ENCODE data around the gene CLIC3. TPM values are rescaled to one million over a fixed set of nuclear protein-coding genes. Genes with fewer than 3 reads are reported as not detected.

The CLIC3 gene
- total RNA-seq, 1 donor = 0.27 TPM

DNA sequence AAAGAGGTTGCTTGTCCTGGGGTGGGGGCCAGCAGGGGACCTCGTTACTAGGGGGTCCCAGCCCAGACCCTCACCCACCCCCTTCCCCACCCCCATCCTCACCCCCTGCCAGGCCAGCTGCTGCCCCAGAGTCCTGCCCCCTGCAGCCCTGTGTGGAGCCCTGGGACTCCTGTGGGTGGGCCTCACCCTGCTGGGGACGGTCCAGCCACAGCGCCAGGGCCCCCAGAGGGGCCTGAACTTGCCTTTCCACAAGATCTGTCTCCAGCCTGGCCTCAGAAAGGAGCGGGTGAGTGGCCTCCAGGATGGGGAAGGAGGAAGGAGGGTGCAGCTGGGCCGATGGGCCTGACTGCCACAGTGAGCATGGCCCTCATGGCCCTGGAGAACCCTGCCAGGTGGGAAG lies 26.6 kb downstream of the CLIC3 start:
- DNase-seq (ENCODE audit: low read depth in 2 of 3, low spot score in 2 of 3) = no peak

DNA sequence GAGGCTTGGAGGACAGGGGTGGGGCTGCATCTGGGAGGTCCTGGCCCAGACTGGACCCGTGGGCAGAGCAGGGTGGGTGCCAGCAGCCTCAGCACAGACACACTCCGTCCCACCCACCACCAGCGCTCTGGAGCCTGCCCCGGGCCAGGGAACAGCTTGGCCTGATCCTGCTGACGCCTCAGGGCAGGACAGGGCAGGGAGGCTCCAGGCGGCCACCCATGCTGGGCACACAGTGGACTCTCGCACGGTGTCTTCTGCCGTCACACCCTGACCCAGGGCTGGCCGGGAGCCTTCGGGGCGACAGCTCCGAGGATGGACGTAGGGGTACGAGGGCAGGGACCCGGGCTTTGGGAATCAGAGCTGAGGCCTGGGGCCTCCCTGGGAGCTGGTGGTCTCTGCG lies 27.2 kb downstream of the CLIC3 start:
- no peak for DNase-seq (ENCODE audit: low read depth in 2 of 3, low spot score in 2 of 3)

DNA sequence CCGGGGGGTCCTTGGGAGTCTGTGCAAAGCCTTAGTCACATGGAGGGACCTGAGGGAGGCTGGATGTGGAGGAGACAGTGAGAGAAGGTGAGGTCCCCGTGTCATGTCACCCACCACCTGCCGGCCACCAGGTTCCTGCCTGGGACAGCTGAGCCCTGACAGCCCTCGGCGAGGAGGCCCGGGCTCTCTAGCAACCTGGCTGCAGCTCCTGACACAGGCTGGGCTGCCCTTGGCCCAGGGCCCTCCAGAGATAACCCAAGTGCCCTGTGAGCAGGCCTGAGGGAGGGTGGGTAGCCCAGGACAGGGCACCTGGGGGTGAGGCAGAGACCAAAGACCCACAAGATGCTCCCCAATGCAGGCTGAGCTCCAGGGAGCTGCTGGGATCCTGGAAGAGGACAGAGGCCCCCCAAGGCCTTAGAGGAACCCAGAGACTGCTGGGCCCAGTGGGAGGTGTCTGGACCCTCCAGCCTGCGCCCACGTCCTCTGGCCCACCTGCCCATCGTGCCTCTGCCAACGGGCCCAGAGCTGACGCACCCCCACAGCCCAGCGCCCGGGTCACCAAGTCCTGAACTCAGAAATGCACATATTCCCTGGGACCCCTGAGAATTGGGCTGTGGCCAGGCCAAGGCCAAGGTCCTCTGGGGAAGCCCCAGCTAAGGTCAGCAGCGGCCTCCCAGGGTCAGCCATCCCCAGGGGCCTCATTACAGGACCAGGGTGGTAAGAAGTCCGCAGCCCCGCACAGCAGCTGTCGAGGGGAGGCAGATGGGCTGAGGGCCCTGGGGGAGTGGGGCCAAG lies 27.8 kb downstream of the CLIC3 start:
- DNase-seq (ENCODE audit: low read depth in 2 of 3, low spot score in 2 of 3) = no peak

DNA sequence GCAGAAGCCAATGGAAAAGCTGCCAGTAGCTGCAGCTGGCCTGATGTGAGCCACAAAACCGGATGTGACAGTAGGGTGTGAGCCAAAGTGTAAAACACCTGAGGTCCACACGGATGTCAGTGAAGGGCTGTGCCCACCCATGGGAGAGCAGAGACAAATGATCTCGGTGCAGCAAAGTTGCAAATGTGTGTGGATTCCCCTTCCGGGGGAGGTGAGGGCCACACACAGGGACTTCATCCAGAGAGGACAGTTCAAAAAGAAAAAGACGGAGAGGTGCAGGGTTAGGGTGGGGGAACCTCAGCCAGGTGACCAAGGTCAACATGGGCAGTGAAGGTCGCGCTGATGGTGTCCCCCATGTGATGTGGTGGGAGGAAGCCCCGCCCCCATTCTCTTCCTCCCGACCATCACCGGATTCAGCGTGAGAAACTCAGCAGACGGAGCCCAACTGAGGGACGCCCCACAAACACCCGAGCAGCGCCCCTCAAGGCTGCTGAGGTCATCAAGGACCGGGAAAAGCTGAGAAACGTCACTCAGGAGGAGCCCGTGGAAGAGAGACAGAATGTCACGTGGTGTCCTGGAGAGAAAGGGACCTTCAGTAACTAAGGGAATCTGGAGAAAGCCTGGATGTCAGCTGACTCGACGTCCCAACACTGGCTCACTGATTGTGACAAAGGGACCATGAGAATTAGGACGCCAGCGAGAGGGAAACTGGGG lies 30.4 kb downstream of the CLIC3 start:
- DNase-seq (ENCODE audit: low read depth in 2 of 3, low spot score in 2 of 3) = no peak

DNA sequence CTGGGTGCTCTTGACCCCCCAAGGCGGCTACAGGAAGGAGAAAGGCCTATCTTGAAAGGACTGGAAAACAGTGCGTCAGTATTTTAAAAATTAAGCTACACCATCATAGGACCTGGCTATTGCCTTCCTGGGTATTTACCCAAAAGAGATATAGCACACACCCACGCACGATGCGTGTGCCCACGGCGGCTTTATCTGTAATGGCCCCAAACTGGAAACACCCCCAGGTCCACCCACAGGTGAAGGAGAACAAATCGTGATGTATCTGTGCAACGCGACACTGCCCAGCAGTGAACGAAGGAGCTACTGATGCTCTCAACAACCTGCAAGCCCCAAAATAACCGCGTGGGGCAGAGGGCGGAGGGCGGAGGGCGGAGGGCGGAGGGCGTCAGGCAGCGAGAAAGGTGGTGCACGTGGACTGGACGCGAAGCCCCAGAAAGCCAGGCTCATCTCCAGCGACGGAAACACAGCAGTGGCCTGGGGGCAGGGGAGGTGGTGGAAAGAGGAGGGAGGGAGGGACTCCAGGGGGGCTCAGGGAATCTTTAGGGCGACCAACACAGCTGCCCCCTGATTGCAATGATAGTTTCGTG lies 31.4 kb downstream of the CLIC3 start:
- no peak for DNase-seq (ENCODE audit: low read depth in 2 of 3, low spot score in 2 of 3)

DNA sequence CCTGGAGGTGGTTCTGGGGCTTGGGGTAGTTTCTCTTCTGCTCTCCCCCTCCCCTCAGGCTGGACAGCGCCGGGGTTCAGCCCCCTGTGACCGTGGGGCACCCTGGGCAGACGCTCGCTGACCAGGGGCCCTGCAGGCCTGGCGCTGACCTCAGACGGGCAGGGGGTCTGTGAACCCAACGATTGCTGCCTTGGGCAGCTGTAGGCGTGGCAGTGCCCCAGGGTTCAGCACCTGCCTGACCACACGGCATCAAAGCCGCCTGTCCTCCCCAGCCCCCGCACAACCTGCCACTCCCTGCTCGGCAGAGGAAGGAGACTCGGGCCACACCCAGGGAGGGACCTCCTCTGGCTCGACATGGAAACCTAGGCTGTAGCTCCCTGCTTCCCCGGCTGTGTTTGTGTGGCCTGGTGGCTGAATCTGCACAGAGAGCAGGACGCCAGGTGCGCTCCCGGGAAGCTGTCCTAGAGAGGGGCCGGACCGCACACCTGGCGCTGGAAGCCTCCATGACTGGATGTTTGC lies 32.1 kb downstream of the CLIC3 start:
- DNase-seq (ENCODE audit: low read depth in 2 of 3, low spot score in 2 of 3) = no peak

DNA sequence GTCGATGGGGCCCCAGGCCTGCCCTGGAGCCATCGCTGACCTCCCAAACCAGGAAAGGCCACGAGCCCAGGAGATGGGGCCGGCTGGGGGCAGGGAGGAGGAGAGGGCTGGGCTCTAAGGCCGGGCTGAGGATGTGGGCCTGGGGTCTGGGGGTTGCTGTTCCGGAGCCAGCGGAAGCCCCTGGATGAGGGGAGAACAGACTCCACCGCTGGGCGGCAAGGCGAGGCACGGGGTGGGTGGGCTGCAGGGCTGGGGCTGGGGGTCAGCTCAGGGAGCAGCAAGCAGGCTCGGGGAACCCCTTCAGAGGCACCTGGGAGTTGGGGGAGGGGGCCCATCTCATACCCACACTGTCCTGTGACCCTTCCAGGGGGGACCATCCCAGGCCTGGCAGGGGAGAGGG lies 32.6 kb downstream of the CLIC3 start:
- no peak for DNase-seq (ENCODE audit: low read depth in 2 of 3, low spot score in 2 of 3)

DNA sequence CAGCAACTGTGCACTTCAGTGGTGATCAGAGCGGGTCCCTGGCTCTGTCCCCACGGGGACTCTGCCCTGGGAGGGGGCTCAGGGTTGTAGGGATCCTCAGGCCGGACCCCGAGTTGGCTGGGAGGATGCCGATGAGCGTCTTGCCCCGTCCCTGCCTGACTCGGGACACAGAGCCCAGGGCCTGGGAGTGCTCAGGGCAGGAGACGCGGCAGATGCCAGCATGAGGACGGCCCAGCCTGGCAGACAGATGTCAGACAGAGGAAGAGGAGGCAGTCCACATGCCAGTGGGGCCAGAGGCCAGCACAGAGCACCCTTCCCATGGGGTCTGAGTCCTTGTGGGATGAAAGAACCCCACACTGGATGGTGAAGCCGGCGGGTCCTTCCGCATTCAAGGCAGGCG lies 33.0 kb downstream of the CLIC3 start:
- no peak for DNase-seq (ENCODE audit: low read depth in 2 of 3, low spot score in 2 of 3)

DNA sequence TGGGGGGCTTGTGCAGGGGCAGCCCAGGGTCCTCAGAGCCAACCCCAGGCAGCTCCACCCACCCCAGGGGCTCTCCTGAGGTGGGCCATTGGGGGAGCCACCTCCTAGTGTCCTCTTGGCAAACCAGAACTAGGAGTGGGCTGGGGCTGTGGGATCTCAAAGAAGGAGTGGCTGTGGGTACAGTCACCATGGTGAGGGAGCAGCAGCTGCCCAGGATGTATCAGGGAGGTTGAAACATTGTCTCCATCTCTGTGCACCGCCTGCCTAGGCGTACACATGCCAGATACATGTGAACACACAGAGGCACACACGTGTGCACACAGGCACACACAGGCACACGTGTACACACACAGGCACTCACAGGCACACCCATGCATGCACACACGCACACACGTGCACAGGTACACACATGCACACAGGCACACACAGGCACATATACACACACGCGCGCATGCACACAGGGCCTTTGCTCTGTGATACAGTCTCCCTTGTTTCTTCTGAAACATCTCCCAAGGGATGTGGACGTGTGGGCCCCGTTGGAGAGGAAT lies 33.6 kb downstream of the CLIC3 start:
- no peak for DNase-seq (ENCODE audit: low read depth in 2 of 3, low spot score in 2 of 3)

DNA sequence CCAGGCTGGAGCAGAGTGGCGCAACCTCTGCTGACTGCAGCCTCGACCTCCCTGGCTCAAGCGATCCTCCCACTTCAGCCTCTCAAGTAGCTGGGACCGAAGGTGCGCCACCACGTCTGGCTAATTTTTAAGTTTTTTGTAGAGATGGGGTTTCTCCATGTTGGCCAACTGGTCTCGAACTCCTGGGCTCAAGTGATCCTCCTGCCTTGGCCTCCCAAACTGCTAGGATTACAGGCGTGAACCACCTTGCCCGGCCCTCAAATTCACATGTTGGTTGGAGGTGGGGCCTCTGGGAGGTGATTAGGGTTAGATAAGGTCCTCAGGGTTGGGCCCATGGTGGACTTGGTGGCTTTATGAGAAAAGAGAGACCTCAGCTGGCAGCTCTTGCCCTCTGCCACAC lies 34.2 kb downstream of the CLIC3 start:
- no peak for DNase-seq (ENCODE audit: low read depth in 2 of 3, low spot score in 2 of 3)

DNA sequence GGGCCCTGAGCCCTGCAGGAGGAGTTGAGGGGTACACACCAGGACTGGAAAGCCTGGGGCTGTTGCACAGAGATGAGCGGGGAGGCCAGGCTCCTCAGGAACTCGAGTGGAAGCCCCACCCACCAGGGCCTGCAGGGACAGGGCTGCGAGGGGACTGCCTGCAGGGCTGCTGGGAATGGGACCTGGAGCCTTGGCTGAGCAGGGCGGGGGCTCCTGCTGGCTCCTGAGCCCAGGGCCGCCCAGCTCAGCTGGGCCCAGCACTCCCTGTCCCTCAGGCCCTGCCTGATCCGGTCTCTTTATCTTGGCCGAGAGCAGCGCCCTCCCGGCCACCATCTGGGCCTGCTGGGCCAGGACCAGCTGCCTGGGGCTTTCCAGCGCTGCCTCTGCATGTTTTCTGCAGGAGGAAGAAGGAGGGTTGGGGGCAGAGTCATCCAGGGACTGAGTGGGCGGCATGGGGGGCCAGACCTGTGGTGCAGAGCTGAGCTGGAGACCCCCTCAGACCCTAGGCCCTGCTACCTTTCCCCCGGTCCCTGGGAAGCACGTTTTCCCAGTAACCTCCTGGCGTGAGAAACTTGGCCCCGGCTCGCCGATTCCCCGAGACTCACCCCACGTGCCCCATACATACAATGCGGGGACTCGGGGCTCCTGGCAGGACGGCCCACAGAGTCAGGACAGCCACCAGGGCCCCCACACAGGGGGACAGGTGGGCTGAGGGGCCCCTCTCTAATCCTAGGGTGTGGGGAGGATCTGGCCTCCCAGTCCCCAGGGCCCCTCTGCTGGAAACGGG lies 34.9 kb downstream of the CLIC3 start:
- DNase-seq (ENCODE audit: low read depth in 2 of 3, low spot score in 2 of 3) = no peak

DNA sequence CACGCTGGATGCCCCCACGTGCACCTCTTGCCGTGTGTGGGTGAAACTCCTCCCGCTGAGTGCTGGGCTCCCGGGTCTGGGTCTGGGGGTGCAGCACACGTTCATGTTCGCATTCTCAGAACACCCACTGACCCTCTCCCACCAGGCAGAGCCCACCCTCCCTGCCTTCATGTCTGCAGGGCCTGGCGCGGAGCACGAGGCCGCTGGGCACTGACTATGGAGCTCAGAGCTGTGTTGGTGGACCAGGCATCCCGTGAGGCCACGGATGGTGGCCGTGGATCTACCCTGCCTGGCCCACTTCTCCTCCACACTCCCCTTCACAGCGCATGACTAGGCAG lies 35.5 kb downstream of the CLIC3 start:
- no peak for DNase-seq (ENCODE audit: low read depth in 2 of 3, low spot score in 2 of 3)

DNA sequence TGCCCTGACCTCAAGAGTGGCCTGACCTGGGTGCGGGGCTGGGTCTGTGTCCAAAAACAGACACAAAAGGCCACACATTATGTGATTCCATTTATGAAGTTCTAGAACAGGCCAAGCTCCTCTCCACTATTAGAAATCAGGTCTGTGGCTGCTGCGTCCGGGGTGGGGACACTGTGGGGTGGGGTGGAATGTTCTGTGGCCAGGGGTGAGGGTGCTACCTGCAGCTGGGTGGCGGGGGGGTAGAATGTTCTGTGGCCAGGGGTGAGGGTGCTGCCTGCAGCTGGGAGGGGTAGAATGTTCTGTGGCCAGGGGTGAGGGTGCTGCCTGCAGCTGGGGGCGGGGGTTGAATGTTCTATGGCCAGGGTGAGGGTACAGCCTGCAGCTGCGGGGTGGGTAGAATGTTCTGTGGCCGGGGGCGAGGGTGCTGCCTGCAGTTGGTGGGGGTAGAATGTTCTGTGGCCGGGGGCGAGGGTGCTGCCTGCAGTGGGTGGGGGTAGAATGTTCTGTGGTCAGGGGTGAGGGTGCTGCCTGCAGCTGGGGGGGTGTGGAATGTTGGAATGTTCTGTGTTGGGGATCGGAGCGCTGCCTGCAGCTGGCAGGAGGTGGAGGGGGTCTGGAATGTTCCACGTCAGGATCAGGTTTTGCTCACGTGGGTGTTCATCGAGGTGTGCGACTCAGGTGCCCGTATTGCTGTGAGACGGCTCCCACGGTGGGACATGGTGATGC lies 36.0 kb downstream of the CLIC3 start:
- DNase-seq (ENCODE audit: low read depth in 2 of 3, low spot score in 2 of 3) = no peak

DNA sequence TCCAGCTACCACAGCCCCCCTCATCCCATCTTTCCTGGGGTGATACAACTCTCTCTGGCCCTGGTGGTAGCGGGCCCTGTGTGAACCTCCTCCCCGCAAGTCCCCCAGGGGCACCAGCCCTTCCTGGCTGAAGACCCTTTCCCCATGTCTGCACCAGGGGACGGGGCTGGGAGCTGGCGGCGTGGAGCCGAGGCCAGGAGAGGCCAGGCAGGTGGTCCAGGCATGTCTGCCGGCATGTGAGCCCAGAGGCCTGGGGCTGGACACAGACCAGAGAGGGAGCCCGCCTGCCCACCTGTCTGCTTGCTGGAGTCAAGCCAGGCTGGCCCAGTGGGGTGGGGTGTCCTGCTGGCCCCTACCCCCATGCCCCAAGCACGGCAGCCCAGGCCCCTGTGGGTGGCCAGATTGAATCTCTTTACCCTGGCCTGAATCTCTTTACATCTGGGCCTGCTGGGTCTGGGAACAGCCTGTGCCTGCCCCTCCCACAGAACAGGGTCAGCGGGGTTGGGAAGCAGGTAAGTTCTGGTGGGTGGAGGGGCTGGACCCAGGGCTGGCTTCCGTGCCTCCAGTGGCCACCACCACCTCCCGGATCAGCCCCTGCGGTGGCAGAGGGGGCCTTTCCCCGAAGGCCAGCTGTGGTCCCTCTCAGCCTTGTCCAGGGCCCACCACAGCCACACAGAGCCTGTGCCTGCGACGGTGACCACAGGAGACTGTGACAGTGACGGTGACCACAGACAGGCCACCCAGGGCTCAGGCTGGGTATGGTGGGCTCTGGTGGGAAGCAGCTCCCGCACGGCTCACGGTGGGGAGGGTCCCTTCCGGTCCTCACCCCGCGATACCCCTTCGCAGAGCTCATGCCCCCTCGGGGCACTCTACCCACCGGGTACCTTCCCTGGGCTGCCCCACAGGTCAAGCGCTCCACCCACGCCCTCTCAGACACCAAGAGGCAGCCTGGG lies 37.2 kb downstream of the CLIC3 start:
- no peak for DNase-seq (ENCODE audit: low read depth in 2 of 3, low spot score in 2 of 3)

DNA sequence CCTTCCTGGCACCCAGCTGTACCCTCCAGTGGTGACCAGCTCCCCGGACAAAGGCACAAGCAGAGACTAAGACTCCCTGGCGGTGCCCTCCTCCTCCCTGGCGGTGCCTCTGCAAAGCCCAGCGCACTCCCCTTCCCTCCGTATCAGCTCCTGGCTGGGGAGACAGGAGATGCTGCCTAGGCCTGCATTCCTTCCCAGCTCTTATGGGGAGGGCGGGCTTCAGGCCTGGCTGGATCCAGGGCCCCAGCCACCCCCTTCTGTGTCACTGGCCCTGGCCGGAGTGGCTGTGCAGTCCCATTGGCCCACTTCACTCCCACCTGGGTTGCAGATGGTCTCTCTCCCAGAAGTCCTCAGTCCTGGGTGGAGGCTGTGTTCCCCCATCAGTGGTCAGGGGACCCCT lies 37.9 kb downstream of the CLIC3 start:
- no peak for DNase-seq (ENCODE audit: low read depth in 2 of 3, low spot score in 2 of 3)

DNA sequence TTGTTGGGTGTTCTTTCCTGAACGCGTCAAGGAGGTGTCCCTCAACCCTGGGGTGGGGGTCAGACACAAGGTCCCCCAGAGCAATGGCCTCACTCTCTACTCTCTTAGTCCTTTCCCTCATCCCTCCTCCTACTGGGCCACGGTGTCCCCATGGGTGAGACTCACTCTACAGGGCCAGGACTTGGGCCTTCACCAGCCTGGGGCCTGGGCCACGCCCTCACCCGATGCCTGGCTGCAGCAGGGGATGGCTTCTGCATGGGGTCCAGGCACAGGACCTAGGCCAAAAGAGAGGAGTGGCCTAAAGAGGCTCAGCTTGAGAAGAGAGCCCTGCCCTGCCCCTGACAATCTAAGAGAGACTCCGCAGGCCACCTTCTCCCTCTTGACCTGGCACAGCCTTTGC lies 38.5 kb downstream of the CLIC3 start:
- no peak for DNase-seq (ENCODE audit: low read depth in 2 of 3, low spot score in 2 of 3)

DNA sequence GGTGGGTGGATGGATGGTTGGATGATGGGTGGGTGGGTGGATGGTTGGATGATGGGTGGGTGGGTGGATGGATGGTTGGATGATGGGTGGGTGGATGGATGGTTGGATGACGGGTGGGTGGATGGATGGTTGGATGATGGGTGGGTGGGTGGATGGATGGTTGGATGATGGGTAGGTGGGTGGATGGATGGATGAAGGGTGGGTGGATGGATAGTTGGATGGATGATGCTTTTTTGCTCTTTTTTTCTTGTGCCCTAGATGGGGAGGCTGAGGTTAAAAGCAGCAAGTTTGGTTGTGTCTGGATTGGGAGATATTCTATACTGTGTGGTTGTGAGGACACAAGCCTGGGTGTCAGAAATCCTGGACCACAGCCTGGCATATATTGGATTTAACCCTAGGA lies 38.9 kb downstream of the CLIC3 start:
- no peak for DNase-seq (ENCODE audit: low read depth in 2 of 3, low spot score in 2 of 3)

DNA sequence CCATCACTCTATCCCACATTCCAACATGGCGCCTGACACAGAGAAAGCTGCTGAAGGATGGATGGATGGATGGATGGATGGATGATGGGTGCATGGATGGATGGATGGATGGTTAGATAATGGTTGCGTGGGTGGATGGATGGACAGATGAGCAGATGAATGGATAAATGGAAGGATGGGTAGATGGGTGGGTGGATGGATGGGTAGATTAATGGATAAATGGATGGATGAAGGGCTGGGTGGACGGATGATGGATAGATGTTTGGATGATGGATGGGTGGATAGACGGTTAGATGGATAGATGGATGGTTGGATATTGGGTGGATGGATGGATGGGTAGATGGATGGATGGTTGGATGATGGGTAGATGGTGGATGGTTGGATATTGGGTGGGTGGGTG lies 39.8 kb downstream of the CLIC3 start:
- DNase-seq (ENCODE audit: low read depth in 2 of 3, low spot score in 2 of 3) = no peak

DNA sequence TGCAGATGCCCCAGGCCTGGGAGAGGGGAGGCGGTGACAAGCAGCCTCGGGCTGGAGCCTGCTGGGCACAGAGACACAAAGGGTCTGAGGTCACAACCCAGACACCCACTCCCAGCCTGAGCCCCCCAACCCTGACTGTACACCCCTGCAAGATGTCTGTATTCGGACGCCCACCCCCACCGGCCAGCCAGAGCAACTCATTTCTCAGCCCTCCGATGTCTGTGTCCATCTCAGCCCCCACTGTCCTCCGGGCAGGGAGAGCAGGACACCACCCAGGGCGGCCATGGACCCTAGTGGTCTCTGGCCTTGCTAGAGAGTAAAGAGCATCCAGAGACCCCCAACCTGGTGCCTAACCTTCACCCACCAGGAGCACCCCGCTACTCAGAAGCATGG lies 40.4 kb downstream of the CLIC3 start:
- DNase-seq (ENCODE audit: low read depth in 2 of 3, low spot score in 2 of 3) = no peak

Measured in hematopoietic multipotent progenitor cell (in vitro differentiated cells).